ENCODE data around the gene SCAPER. TPM values are rescaled to one million over a fixed set of nuclear protein-coding genes. Genes with fewer than 3 reads are reported as not detected.

Gene SCAPER
- total RNA-seq, 1 experiment from 2014 or later, result 10.3 TPM

GRCh38 chr15:76885212-76885611, 19.9 kb downstream of the SCAPER start:
- CTCF ChIA-PET, result no interaction called here
- Mint-ChIP-seq H3K27me3 (ENCODE audit: low read depth) (no peaks in the 10 kb centered on the region), H3K4me3 (no peak overlapping the region), H3K27ac (no peak overlapping the region), H3K36me3 (no peaks in the 10 kb centered on the region), H3K4me1 (no peaks in the 10 kb centered on the region), H3K9me3 (peaks cover 10% of the 10 kb centered on the region)
- POLR2A ChIA-PET, result no interaction called here
- no peak for DNase-seq (ENCODE audit: low spot score)
- TF ChIP-seq JUN (CRISPR knock-in tag; IDR thresholded peaks at IDR 0.05) (no peak), CBFB (CRISPR knock-in tag; IDR thresholded peaks at IDR 0.05; ENCODE audit: low read depth) (no peak), ZNF317 (CRISPR knock-in tag; IDR thresholded peaks at IDR 0.05; ENCODE audit: borderline replicate concordance, low read depth) (no peak), PREB (CRISPR knock-in tag; IDR thresholded peaks at IDR 0.05; ENCODE audit: borderline replicate concordance) (no peak), GRHL2 (CRISPR knock-in tag; IDR thresholded peaks at IDR 0.05; ENCODE audit: insufficient replicate concordance, severe bottlenecking) (no peak), IRF1 (CRISPR knock-in tag; IDR thresholded peaks at IDR 0.05) (no peak), RELA (CRISPR knock-in tag; IDR thresholded peaks at IDR 0.05; ENCODE audit: borderline replicate concordance) (no peak), NFYB (CRISPR knock-in tag; conservative IDR thresholded peaks at IDR 0.05; ENCODE audit: low read depth) (no peak), ELF4 (CRISPR knock-in tag; IDR thresholded peaks at IDR 0.05; ENCODE audit: low read depth) (no peak)
- ATAC-seq, result no peak

GRCh38 chr15:76875911-76876310, 29.2 kb downstream of the SCAPER start:
- no peak for ATAC-seq
- CTCF ChIA-PET, result no interaction called here
- TF ChIP-seq KAT7 (CRISPR knock-in tag; IDR thresholded peaks at IDR 0.05; ENCODE audit: borderline replicate concordance) (no peak), PRRX2 (CRISPR knock-in tag; IDR thresholded peaks at IDR 0.05) (no peak), ZNF281 (CRISPR knock-in tag; IDR thresholded peaks at IDR 0.05) (no peak), SMAD4 (CRISPR knock-in tag; IDR thresholded peaks at IDR 0.05) (no peak), MAX (CRISPR knock-in tag; IDR thresholded peaks at IDR 0.05) (no peak), AR (CRISPR knock-in tag; IDR thresholded peaks at IDR 0.05) (no peak), ARID4B (CRISPR knock-in tag; IDR thresholded peaks at IDR 0.05; ENCODE audit: borderline replicate concordance) (no peak), HMGA2 (CRISPR knock-in tag; IDR thresholded peaks at IDR 0.05) (no peak), TP53 (CRISPR knock-in tag; IDR thresholded peaks at IDR 0.05) (no peak), ERG (CRISPR knock-in tag; IDR thresholded peaks at IDR 0.05) (no peak), CREM (CRISPR knock-in tag; IDR thresholded peaks at IDR 0.05) (no peak), GRHL2 (CRISPR knock-in tag; IDR thresholded peaks at IDR 0.05; ENCODE audit: insufficient replicate concordance, severe bottlenecking) (no peak)

More at GRCh38 chr15:76875911-76876310, 29.2 kb downstream of the SCAPER start:
- Mint-ChIP-seq H3K4me3 (no peak overlapping the region), H3K36me3 (peaks cover 3% of the 10 kb centered on the region), H3K27ac (no peak overlapping the region), H3K9me3 (no peaks in the 10 kb centered on the region), H3K4me1 (peaks cover 5% of the 10 kb centered on the region), H3K27me3 (ENCODE audit: low read depth) (no peaks in the 10 kb centered on the region)
- POLR2A ChIA-PET, result no interaction called here
- DNase-seq (ENCODE audit: low spot score), result no peak

All from WTC11 (cell line).